ENCODE data around the gene RGS3.

DNA sequence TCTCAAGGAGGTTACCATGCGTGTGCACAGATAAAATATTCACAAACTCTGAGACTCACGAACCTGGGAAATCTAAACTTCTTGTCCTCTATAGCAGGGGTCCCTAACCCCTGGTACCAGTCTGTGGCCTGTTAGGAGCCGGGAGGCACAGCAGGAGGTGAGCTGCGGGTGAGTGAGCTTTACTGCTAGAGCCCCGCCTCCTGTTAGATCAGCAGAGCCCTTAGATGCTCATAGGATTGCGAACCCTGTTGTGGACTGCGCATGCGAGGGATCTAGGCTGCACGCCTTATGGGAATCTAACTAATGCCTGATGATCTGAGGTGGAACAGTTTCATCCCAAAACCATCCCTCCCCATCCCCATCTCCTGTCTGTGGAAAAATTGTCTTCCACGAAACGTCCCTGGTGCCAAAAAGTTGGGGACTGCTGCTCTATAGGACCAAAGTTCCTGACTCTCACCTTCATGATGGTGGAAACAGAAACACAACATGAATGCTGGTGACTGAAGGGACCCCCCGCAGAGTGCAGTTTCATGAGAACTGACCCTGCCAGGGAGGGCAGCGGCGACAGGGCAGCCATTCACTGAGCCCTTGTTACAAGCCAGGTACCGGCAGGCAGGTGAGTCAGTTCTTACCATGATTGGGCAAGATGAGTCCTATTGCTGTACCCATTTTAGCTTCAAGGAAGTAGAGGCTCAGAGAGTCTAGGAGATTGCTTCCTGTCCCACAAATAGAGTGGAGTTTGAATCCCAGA is 181.9 kb downstream of the RGS3 start:
- TF ChIP-seq, protein P1, sequence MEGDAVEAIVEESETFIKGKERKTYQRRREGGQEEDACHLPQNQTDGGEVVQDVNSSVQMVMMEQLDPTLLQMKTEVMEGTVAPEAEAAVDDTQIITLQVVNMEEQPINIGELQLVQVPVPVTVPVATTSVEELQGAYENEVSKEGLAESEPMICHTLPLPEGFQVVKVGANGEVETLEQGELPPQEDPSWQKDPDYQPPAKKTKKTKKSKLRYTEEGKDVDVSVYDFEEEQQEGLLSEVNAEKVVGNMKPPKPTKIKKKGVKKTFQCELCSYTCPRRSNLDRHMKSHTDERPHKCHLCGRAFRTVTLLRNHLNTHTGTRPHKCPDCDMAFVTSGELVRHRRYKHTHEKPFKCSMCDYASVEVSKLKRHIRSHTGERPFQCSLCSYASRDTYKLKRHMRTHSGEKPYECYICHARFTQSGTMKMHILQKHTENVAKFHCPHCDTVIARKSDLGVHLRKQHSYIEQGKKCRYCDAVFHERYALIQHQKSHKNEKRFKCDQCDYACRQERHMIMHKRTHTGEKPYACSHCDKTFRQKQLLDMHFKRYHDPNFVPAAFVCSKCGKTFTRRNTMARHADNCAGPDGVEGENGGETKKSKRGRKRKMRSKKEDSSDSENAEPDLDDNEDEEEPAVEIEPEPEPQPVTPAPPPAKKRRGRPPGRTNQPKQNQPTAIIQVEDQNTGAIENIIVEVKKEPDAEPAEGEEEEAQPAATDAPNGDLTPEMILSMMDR (IDR thresholded peaks at IDR 0.05), result no peak
- no peak for TF ChIP-seq POLR2A (IDR thresholded peaks at IDR 0.05)
